Loucy (cell line): ENCODE measurements around the gene PARD3B.

Experiments
- EZH2phosphoT487 ChIP-seq: fragments of 200-600 bp; IDR thresholded peaks from 2 replicates; pipeline ENCODE4 v1.6.1; 2018; ENCODE audit warnings: antibody characterized with exemption, mild to moderate bottlenecking, moderate library complexity, borderline replicate concordance
- TF ChIP-seq, protein P1 (sequence below): fragments of 200-600 bp; sonication (generic); conservative IDR thresholded peaks from 2 replicates; pipeline ENCODE4 v1.5.1; 2014; ENCODE audit warnings: mild to moderate bottlenecking, antibody characterized with exemption, low read length

DNA sequence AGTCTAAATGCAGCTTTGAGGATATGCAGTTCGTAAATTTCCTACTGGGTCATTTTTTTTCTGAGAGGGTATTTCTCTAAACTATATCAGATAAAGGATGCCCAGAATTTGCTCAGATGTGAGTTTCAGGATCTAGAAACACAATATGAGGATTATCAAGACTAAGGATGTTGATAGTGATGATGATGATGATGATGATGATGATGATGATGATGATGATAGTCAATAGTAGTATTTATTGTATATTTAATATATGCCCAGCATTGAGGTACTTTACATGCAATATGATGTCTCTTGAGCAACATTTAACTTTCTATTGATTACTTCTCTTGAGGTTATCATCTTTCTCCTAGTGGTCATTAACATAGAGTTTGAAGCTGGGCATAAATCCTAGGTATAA is 914.9 kb downstream of the PARD3B start:
- TF ChIP-seq, protein P1, sequence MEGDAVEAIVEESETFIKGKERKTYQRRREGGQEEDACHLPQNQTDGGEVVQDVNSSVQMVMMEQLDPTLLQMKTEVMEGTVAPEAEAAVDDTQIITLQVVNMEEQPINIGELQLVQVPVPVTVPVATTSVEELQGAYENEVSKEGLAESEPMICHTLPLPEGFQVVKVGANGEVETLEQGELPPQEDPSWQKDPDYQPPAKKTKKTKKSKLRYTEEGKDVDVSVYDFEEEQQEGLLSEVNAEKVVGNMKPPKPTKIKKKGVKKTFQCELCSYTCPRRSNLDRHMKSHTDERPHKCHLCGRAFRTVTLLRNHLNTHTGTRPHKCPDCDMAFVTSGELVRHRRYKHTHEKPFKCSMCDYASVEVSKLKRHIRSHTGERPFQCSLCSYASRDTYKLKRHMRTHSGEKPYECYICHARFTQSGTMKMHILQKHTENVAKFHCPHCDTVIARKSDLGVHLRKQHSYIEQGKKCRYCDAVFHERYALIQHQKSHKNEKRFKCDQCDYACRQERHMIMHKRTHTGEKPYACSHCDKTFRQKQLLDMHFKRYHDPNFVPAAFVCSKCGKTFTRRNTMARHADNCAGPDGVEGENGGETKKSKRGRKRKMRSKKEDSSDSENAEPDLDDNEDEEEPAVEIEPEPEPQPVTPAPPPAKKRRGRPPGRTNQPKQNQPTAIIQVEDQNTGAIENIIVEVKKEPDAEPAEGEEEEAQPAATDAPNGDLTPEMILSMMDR, result no peak
- TF ChIP-seq EZH2phosphoT487, result no peak
